ENCODE measurements around the gene CNTN6. TPM values are rescaled to one million over a fixed set of nuclear protein-coding genes. Genes with fewer than 3 reads are reported as not detected.

Gene CNTN6
- total and polyA plus RNA-seq, 7 donors = 0.04 to 0.71 (median 0.14) TPM; not detected in 4

DNA sequence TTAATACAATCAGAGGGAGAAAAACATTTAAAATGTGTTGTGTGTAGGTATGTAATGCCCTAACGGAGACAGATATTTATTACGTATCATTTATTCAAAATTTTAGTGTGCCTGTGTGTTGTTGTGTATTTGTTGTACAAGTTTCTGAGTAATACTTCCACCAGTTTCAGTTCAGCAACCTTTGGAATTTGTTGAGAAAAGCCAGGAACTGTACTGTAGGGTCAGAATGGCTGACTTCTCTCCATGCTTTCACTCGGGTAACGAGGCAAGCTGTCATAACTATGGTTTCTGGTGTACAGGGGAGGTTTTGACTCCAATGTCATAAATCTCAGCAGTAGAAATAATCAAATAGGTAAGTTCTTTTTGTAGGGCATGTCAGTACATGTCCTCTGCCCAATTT is 23.8 kb upstream of the CNTN6 start:
- Histone ChIP-seq H3K27me3 (no peaks in the 10 kb centered on the region), H3K4me3 (no peak overlapping the region), H3K27ac (no peak overlapping the region), H3K36me3 (no peaks in the 10 kb centered on the region), H3K4me1 (no peaks in the 10 kb centered on the region), H3K9me3 (no peaks in the 10 kb centered on the region)
- TF ChIP-seq, protein P1, sequence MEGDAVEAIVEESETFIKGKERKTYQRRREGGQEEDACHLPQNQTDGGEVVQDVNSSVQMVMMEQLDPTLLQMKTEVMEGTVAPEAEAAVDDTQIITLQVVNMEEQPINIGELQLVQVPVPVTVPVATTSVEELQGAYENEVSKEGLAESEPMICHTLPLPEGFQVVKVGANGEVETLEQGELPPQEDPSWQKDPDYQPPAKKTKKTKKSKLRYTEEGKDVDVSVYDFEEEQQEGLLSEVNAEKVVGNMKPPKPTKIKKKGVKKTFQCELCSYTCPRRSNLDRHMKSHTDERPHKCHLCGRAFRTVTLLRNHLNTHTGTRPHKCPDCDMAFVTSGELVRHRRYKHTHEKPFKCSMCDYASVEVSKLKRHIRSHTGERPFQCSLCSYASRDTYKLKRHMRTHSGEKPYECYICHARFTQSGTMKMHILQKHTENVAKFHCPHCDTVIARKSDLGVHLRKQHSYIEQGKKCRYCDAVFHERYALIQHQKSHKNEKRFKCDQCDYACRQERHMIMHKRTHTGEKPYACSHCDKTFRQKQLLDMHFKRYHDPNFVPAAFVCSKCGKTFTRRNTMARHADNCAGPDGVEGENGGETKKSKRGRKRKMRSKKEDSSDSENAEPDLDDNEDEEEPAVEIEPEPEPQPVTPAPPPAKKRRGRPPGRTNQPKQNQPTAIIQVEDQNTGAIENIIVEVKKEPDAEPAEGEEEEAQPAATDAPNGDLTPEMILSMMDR (IDR thresholded peaks at IDR 0.05) = no peak
- TF ChIP-seq POLR2A (IDR thresholded peaks at IDR 0.05) (no peak), EP300 (IDR thresholded peaks at IDR 0.05) (no peak), POLR2AphosphoS5 (IDR thresholded peaks at IDR 0.05) (no peak)
- no peak for DNase-seq
- 73 to 84% methylated on average over 4 of the region's 4 CpGs for WGBS, 2 donors
- intact Hi-C loops (cut with DNase I) = no loop called here

DNA sequence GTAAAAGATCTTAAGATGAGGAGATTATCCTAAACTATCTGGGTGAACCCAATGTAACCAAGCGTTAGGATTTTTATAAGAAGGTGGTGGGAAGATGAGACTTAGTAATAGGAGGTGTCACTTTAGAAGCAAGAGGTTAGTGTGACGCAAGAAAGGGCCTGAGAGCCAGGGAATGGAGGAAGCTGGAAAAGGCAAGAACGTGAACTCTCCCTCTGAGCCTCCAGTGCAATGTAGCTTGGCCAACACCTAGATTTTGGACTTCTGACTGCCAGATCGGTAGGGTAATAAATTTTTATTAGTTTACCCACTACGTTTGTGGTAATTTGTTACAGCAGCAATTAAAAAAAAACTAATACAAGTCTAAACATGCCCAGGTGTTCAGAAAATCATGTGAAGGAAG is 20.8 kb upstream of the CNTN6 start:
- no peaks in the 10 kb centered on the region for H3K9me3 ChIP-seq
- H3K4me3 ChIP-seq = no peak overlapping the region
- intact Hi-C loops (cut with DNase I) = no loop called here
- H3K4me1 ChIP-seq = no peaks in the 10 kb centered on the region
- DNase-seq = no peak
- TF ChIP-seq POLR2AphosphoS5 (IDR thresholded peaks at IDR 0.05) (no peak), POLR2A (IDR thresholded peaks at IDR 0.05) (no peak), EP300 (IDR thresholded peaks at IDR 0.05) (no peak)
- TF ChIP-seq, protein P1 (IDR thresholded peaks at IDR 0.05) = no peak
- 22 to 65% methylated on average over 5 of the region's 5 CpGs for WGBS, 2 donors
- H3K36me3 ChIP-seq = no peaks in the 10 kb centered on the region
- no peak overlapping the region for H3K27ac ChIP-seq
- no peaks in the 10 kb centered on the region for H3K27me3 ChIP-seq

DNA sequence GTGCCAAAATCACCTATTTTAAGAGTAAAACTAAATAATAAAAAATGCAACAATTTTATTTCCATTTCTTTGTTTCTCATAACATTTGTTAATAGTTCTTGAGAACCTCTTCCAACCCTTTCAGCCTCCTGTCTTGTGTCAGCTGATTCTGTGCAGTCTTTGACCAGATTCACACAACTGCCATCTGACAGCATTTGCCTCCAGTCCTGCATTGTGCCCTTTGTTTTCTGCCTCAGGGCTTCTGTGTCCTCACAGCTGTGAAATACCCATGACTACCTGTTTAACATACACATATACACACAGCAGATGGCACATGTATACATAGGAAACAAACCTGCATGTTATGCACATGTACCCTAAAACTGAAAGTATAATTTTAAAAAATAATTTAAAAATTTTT is 13.2 kb upstream of the CNTN6 start:
- intact Hi-C loops (cut with DNase I) = no loop called here
- H3K27ac ChIP-seq = no peak overlapping the region
- H3K4me3 ChIP-seq = no peak overlapping the region
- no peaks in the 10 kb centered on the region for H3K4me1 ChIP-seq
- H3K9me3 ChIP-seq = no peaks in the 10 kb centered on the region
- no peak for DNase-seq
- no peak for TF ChIP-seq POLR2A (IDR thresholded peaks at IDR 0.05)
- TF ChIP-seq EP300 (IDR thresholded peaks at IDR 0.05) = no peak
- TF ChIP-seq, protein P1 (IDR thresholded peaks at IDR 0.05) = no peak
- TF ChIP-seq POLR2AphosphoS5 (IDR thresholded peaks at IDR 0.05) = no peak
- H3K36me3 ChIP-seq = no peaks in the 10 kb centered on the region
- H3K27me3 ChIP-seq = no peaks in the 10 kb centered on the region

DNA sequence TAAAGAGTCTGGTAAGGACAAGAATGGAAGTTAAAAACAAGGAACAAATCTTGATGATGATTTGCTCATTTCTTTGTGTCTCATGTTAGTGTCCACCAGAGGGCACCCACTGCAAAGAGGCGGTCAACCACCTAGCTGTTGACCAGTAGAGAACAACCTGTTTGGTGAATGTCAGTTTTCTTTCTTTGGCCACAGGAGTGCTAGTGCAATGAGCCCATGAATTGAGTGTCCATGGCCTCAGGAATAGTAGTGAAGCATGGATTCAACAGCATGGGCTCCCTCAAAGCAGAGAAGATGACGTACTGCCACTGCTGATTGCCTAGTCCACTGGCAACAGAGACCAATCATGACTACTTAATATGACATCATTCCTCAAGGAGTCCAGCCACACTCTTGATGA is 10.7 kb upstream of the CNTN6 start:
- peaks cover 0 to 4% (median 0%) of the 10 kb centered on the region in 4 donors for H3K4me1 ChIP-seq
- no peaks in the 10 kb centered on the region for H3K36me3 ChIP-seq
- intact Hi-C loops (cut with DNase I) = no loop called here
- H3K27ac ChIP-seq = no peak overlapping the region
- H3K9me3 ChIP-seq = no peaks in the 10 kb centered on the region
- no peak for DNase-seq
- H3K27me3 ChIP-seq = no peaks in the 10 kb centered on the region
- TF ChIP-seq POLR2A (IDR thresholded peaks at IDR 0.05) (no peak), POLR2AphosphoS5 (IDR thresholded peaks at IDR 0.05) (no peak), EP300 (IDR thresholded peaks at IDR 0.05) (no peak)
- TF ChIP-seq, protein P1 (IDR thresholded peaks at IDR 0.05) = peak in 3 of 4 experiments; percentile 36 to 40 (median 36)
- H3K4me3 ChIP-seq = no peak overlapping the region
- WGBS, 2 donors = 50 to 62% methylated on average over 2 of the region's 2 CpGs

DNA sequence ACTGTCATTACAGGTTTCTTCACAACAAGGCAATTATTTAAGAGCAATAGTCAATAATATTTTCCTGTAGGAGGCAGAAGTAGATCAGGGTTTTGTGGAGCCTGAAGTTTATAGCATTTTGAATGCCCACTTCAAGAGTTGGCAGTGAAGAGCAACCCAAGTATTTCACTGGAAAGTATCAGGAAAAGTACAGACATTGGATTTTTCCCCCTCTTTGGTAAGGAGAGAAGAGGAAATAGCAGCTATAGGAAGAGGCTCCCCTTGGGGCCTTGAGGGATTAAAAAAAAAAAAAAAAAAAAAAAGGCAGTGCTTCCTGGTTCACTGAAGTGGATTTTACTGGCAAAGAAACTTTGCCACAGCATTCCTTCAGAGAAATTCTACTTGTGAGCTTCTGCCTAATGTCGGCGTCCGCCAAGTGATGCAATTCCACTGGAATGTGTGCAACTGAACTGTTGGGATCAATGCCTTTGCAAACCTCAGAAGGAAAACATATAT is 5.7 kb upstream of the CNTN6 start:
- 14 to 38% methylated on average over 3 of the region's 3 CpGs for WGBS, 2 donors
- no peak for DNase-seq
- TF ChIP-seq POLR2AphosphoS5 (IDR thresholded peaks at IDR 0.05) (no peak), EP300 (IDR thresholded peaks at IDR 0.05) (no peak), POLR2A (IDR thresholded peaks at IDR 0.05) (no peak)
- TF ChIP-seq, protein P1 (IDR thresholded peaks at IDR 0.05) = no peak
- Histone ChIP-seq H3K9me3 (no peaks in the 10 kb centered on the region), H3K27me3 (no peaks in the 10 kb centered on the region), H3K36me3 (no peaks in the 10 kb centered on the region), H3K4me1 (peaks cover 0 to 9% (median 0%) of the 10 kb centered on the region in 4 donors), H3K27ac (no peak overlapping the region), H3K4me3 (no peak overlapping the region)
- intact Hi-C loops (cut with DNase I) = no loop called here
